Measurements from ENCODE around the gene AQP12A.

DNA sequence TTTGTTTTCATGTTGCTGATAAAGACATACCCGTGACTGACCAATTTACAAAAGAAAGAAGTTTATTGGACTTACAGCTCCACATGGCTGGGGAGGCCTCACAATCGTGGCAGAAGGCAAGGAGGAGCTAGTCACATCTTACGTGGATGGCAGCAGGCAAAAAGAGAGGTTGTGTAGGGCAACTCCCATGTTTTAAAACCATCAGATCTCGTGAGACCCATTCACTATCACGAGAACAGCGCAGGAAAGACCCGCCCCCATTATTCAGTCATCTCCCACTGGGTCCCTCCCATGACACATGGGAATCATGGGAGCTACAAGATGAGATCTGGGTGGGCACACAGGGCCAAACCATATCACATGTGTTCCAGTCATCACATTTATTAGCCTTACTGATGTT is 16.8 kb downstream of the AQP12A start:
- TF ChIP-seq, protein P1, sequence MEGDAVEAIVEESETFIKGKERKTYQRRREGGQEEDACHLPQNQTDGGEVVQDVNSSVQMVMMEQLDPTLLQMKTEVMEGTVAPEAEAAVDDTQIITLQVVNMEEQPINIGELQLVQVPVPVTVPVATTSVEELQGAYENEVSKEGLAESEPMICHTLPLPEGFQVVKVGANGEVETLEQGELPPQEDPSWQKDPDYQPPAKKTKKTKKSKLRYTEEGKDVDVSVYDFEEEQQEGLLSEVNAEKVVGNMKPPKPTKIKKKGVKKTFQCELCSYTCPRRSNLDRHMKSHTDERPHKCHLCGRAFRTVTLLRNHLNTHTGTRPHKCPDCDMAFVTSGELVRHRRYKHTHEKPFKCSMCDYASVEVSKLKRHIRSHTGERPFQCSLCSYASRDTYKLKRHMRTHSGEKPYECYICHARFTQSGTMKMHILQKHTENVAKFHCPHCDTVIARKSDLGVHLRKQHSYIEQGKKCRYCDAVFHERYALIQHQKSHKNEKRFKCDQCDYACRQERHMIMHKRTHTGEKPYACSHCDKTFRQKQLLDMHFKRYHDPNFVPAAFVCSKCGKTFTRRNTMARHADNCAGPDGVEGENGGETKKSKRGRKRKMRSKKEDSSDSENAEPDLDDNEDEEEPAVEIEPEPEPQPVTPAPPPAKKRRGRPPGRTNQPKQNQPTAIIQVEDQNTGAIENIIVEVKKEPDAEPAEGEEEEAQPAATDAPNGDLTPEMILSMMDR (IDR thresholded peaks at IDR 0.05) = no peak
- TF ChIP-seq EZH2 (IDR thresholded peaks at IDR 0.05; ENCODE audit: borderline replicate concordance, insufficient read depth, low read depth, low read length, poor library complexity, severe bottlenecking) = no peak
